PFSK-1 (cell line): Measurements from ENCODE around the gene SYNDIG1.

Source experiments
- FOXP2 ChIP-seq: optimal IDR thresholded peaks from 2 replicates; pipeline ENCODE3; 2011; ENCODE audit warnings: borderline replicate concordance, control low read depth, inconsistent platforms; ENCODE audit not compliant: insufficient read depth; ENCODE audit errors: extremely low read length, extremely low read depth
- POLR2AphosphoS5 ChIP-seq: IDR thresholded peaks from 2 replicates; pipeline ENCODE4 v1.6.1; 2012; ENCODE audit warnings: low read depth, mild to moderate bottlenecking, control low read depth, low read length, moderate library complexity
- REST ChIP-seq, 2 experiments: IDR thresholded peaks; 2 replicates each; pipeline versions ENCODE4 v1.6.1 to v1.8.0; 2011 to 2012; ENCODE audit warnings: low read depth in 2 of 2, low read length in 2 of 2, control low read depth in 1 of 2, inconsistent platforms in 1 of 2, mild to moderate bottlenecking in 1 of 2, moderate library complexity in 1 of 2; ENCODE audit not compliant: insufficient read depth in 1 of 2
- TAF1 ChIP-seq: IDR thresholded peaks from 2 replicates; pipeline ENCODE4 v1.6.1; 2012; ENCODE audit warnings: low read length, control low read depth, borderline replicate concordance; ENCODE audit not compliant: insufficient read depth

- TF ChIP-seq REST (IDR thresholded peaks at IDR 0.05; ENCODE audit: insufficient read depth in 1 of 2, low read depth in 2 of 2, low read length in 2 of 2) (no peak), TAF1 (no peak), POLR2AphosphoS5 (no peak), FOXP2 (no peak)
These were observed 8.6 kb downstream of the SYNDIG1 start for GRCh38 chr20:24477831-24478547.
